Endothelial cell of umbilical vein (primary cell): ENCODE data around the gene DRC7. TPM values are rescaled to one million over a fixed set of nuclear protein-coding genes. Genes with fewer than 3 reads are reported as not detected.

ENCODE experiments used
- BruUV-seq: library from RNA; stranded (reverse); fragments of 400-500 nt; replicated peaks from 2 replicates; lab custom pipeline; 2021; lab: Mats Ljungman, UMichigan
- CTCF ChIA-PET: fragments of 300-600, 350-600 bp; sonication (Branson Sonifier 250); formaldehyde crosslinking; loops from one replicate; lab custom pipeline; 2021; ENCODE audit warnings: antibody characterized with exemption, inconsistent platforms; lab: Charles Lee
- POLR2A ChIA-PET: fragments of 300-600, 350-600 bp; sonication (Branson Sonifier 250); formaldehyde crosslinking; loops from one replicate; lab custom pipeline; 2021; ENCODE audit warnings: antibody characterized with exemption, inconsistent platforms; lab: Charles Lee
- DNase-seq: peaks from one replicate; pipeline ENCODE4 v3.0.0-alpha.2; 2011; ENCODE audit warnings: low read depth, low spot score
- FAIRE-seq: peaks from 2 replicates; lab custom pipeline; 2011; peaks lifted over from hg19 to GRCh38; lab: Jason Lieb, UNC
- H2AFZ ChIP-seq: 2 replicates; pipeline ENCODE4 v1.6.0; 2012; ENCODE audit warnings: low read depth, low read length, control low read depth, inconsistent platforms
- H3K27ac ChIP-seq: 2 replicates; pipeline ENCODE4 v1.5.1; 2011; ENCODE audit warnings: low read depth, mild to moderate bottlenecking, control low read depth, low read length, moderate library complexity; ENCODE audit not compliant: insufficient read depth
- H3K27me3 ChIP-seq, 2 experiments: 2 replicates each; pipeline versions ENCODE4 v1.6.0 to v1.6.1; 2011; ENCODE audit warnings: low read length in 2 of 2, mixed read lengths in 1 of 2; ENCODE audit not compliant: control insufficient read depth in 2 of 2, insufficient read depth in 2 of 2
- H3K36me3 ChIP-seq, 2 experiments: 2 replicates in 1 of 2; 3 replicates in 1 of 2; pipeline ENCODE4 v1.5.1; 2011; ENCODE audit warnings: low read length in 2 of 2, mild to moderate bottlenecking in 1 of 2, moderate library complexity in 1 of 2; ENCODE audit not compliant: control insufficient read depth in 2 of 2, insufficient read depth in 2 of 2; ENCODE audit errors: extremely low read depth in 1 of 2
- H3K4me1 ChIP-seq: 3 replicates; pipeline ENCODE4 v1.5.1; 2011; ENCODE audit warnings: mild to moderate bottlenecking, low read length; ENCODE audit not compliant: control insufficient read depth, insufficient read depth; ENCODE audit errors: extremely low read depth
- H3K4me2 ChIP-seq: 2 replicates; pipeline ENCODE4 v1.6.1; 2011; ENCODE audit warnings: low read length, control low read depth, mixed read lengths; ENCODE audit not compliant: insufficient read depth
- H3K4me3 ChIP-seq, 3 experiments: fragments of 200-600 bp in 1 of 3; sonication (generic), shearing (Covaris generic) in 1 of 3; replicated peaks in 1 of 3; 2 replicates each; pipeline ENCODE4 v1.5.1; 2011 to 2016; ENCODE audit warnings: control low read depth in 3 of 3, low read length in 3 of 3, mild to moderate bottlenecking in 2 of 3, inconsistent platforms in 1 of 3, low read depth in 1 of 3, moderate library complexity in 1 of 3; ENCODE audit not compliant: insufficient read depth in 1 of 3
- H3K79me2 ChIP-seq: 2 replicates; pipeline ENCODE4 v1.6.0; 2012; ENCODE audit warnings: low read length, inconsistent platforms; ENCODE audit not compliant: control insufficient read depth, insufficient read depth
- H3K9ac ChIP-seq: replicated peaks from 2 replicates; pipeline ENCODE3; 2011; ENCODE audit warnings: low read length, control low read depth; ENCODE audit not compliant: insufficient read depth; ENCODE audit errors: extremely low read depth
- H3K9me1 ChIP-seq: replicated peaks from 3 replicates; pipeline ENCODE4 v1.6.0; 2011; ENCODE audit warnings: mild to moderate bottlenecking, low read length; ENCODE audit not compliant: control insufficient read depth, insufficient read depth; ENCODE audit errors: extremely low read depth
- H3K9me3 ChIP-seq: replicated peaks from 2 replicates; pipeline ENCODE4 v1.5.1; 2012; ENCODE audit warnings: low read length, inconsistent platforms; ENCODE audit not compliant: control insufficient read depth, insufficient read depth
- H4K20me1 ChIP-seq: replicated peaks from 2 replicates; pipeline ENCODE3; 2011; ENCODE audit warnings: mild to moderate bottlenecking, low read length; ENCODE audit not compliant: control insufficient read depth, insufficient read depth; ENCODE audit errors: extremely low read depth
- EZH2 ChIP-seq: IDR thresholded peaks from 2 replicates; pipeline ENCODE4 v1.6.1; 2012; ENCODE audit warnings: borderline replicate concordance, low read depth, mild to moderate bottlenecking, moderate library complexity, low read length, inconsistent platforms; ENCODE audit not compliant: severe bottlenecking
- FOS ChIP-seq: IDR thresholded peaks from 2 replicates; pipeline ENCODE4 v1.6.1; 2011; ENCODE audit warnings: mild to moderate bottlenecking, low read length, moderate library complexity, borderline replicate concordance; ENCODE audit not compliant: insufficient read depth
- GATA2 ChIP-seq: IDR thresholded peaks from 2 replicates; pipeline ENCODE4 v1.7.0; 2011; ENCODE audit warnings: low read depth, mild to moderate bottlenecking, moderate library complexity, mixed read lengths, low read length; ENCODE audit not compliant: insufficient read length, insufficient read depth
- JUN ChIP-seq: IDR thresholded peaks from 2 replicates; pipeline ENCODE4 v1.6.1; 2011; ENCODE audit warnings: borderline replicate concordance, low read depth; ENCODE audit not compliant: insufficient read length, insufficient read depth
- MYC ChIP-seq: IDR thresholded peaks from one replicate; pipeline ENCODE4 v1.6.1; 2011; ENCODE audit warnings: mild to moderate bottlenecking, low read depth, low read length
- POLR2A ChIP-seq: IDR thresholded peaks from 2 replicates; pipeline ENCODE4 v1.6.1; 2012; ENCODE audit warnings: low read depth, mild to moderate bottlenecking, control low read depth, low read length
- POLR2AphosphoS5 ChIP-seq: IDR thresholded peaks from 2 replicates; pipeline ENCODE4 v1.6.1; 2012; ENCODE audit warnings: low read depth, mild to moderate bottlenecking, control low read depth, low read length, moderate library complexity; ENCODE audit not compliant: insufficient read depth
- dilution Hi-C: fragments of 300-500 bp; cut with MboI; formaldehyde crosslinking; loops from one replicate; pipeline ENCODE4 v1.15.0; 2019; ENCODE audit warnings: low sequenced_read_pairs; ENCODE audit not compliant: extremely low pct_ligation_motif_present
- intact Hi-C: fragments of 100-400 bp; cut with micrococcal nuclease; formaldehyde crosslinking; loops from one replicate; pipeline ENCODE4 v1.10.0; 2022
- polyA plus RNA-seq, 4 experiments: library from polyadenylated mRNA; depleted of rRNA in 3 of 4; stranded (reverse) in 3 of 4; unstranded in 1 of 4; fragments of >200 nt; gene quantifications; 2 replicates each; pipeline versions ENCODE4 v1.2.1 to v1.2.3, GENCODE V29; 2011 to 2012; ENCODE audit warnings: missing spikeins in 1 of 4
- total RNA-seq: library from RNA; stranded (reverse); gene quantifications from 2 replicates; pipeline ENCODE4 v1.2.3, GENCODE V29; 2021
- TF ChIP-seq, protein P1 (sequence below): IDR thresholded peaks from 2 replicates; pipeline ENCODE4 v1.6.1; 2011; ENCODE audit not compliant: insufficient read depth, insufficient read length
- TF ChIP-seq, protein P2 (sequence below), 2 donors: IDR thresholded peaks; 1 replicate in 1 of 2; 2 replicates in 1 of 2; pipeline ENCODE4 v1.5.1; 2011; ENCODE audit warnings: low read length in 2 of 2, mild to moderate bottlenecking in 2 of 2, moderate library complexity in 2 of 2, control low read depth in 1 of 2, inconsistent platforms in 1 of 2, low read depth in 1 of 2; ENCODE audit not compliant: insufficient read depth in 1 of 2; ENCODE audit errors: extremely low read depth in 1 of 2

DRC7 gene
- total and polyA plus RNA-seq, 2 donors (not counting 3 experiments of a cell fraction or from before 2014, with no cell fraction given) = 0.13 to 0.77 TPM

DNA sequence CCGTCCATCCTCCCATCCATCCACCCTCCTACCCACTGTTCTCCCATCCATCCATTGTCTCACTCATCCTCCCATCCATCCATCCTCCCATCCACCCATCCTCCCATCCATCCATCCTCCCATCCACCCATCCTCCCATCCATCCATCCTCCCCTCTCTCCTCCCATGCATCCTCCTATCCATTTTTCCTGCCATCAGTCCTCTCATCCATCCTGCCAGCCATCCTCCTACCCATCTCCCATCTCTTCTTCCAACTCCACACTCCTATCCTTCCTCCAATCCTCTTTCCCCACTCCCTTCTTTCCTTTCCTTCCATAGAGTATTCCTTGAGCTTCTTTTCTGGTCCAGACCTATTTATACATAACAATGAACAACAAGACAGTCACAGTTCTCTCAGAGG lies 12.1 kb downstream of the DRC7 start:
- CTCF ChIA-PET = no interaction called here

More for the DNA sequence above, 12.1 kb downstream of the DRC7 start:
- FAIRE-seq (no peak), DNase-seq (no peak)
- no peak overlapping the region for H2AFZ ChIP-seq
- H3K4me3 ChIP-seq = no peak overlapping the region
- H4K20me1 ChIP-seq = no peaks in the 10 kb centered on the region
- no peaks in the 10 kb centered on the region for H3K9me3 ChIP-seq
- dilution Hi-C loops = no loop called here
- no peak overlapping the region for H3K4me2 ChIP-seq
- POLR2A ChIA-PET = no interaction called here
- intact Hi-C loops = no loop called here
- H3K9me1 ChIP-seq = no peaks in the 10 kb centered on the region
- no TSS peak for BruUV-seq
- H3K4me1 ChIP-seq = no peaks in the 10 kb centered on the region
- no peaks in the 10 kb centered on the region for H3K36me3 ChIP-seq
- H3K27me3 ChIP-seq = peaks cover 8 to 21% of the 10 kb centered on the region in 2 experiments
- no peak overlapping the region for H3K9ac ChIP-seq
- no peaks in the 10 kb centered on the region for H3K79me2 ChIP-seq
- no peak for TF ChIP-seq GATA2
- TF ChIP-seq, protein P1, sequence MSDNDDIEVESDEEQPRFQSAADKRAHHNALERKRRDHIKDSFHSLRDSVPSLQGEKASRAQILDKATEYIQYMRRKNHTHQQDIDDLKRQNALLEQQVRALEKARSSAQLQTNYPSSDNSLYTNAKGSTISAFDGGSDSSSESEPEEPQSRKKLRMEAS = no peak
- no peak for TF ChIP-seq JUN
- no peak for TF ChIP-seq EZH2
- TF ChIP-seq POLR2A = no peak
- no peak for TF ChIP-seq FOS
- TF ChIP-seq MYC = no peak
- TF ChIP-seq, protein P2, sequence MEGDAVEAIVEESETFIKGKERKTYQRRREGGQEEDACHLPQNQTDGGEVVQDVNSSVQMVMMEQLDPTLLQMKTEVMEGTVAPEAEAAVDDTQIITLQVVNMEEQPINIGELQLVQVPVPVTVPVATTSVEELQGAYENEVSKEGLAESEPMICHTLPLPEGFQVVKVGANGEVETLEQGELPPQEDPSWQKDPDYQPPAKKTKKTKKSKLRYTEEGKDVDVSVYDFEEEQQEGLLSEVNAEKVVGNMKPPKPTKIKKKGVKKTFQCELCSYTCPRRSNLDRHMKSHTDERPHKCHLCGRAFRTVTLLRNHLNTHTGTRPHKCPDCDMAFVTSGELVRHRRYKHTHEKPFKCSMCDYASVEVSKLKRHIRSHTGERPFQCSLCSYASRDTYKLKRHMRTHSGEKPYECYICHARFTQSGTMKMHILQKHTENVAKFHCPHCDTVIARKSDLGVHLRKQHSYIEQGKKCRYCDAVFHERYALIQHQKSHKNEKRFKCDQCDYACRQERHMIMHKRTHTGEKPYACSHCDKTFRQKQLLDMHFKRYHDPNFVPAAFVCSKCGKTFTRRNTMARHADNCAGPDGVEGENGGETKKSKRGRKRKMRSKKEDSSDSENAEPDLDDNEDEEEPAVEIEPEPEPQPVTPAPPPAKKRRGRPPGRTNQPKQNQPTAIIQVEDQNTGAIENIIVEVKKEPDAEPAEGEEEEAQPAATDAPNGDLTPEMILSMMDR (IDR thresholded peaks at IDR 0.05; ENCODE audit: extremely low read depth in 1 of 2, insufficient read depth in 1 of 2, low read depth in 1 of 2, low read length in 2 of 2) = no peak
- TF ChIP-seq POLR2AphosphoS5 = no peak
- H3K27ac ChIP-seq = no peak overlapping the region
